IMR-90 (cell line): ENCODE measurements around the gene GALNT13. TPM values are rescaled to one million over a fixed set of nuclear protein-coding genes. Genes with fewer than 3 reads are reported as not detected.

Experiments used
- ATAC-seq: fragments of 200-7000 bp; cut with Tn5 transposase; 2 replicates; pipeline ENCODE4 v1.9.1; 2020; ENCODE audit warnings: low read depth, mild to moderate bottlenecking, moderate library complexity
- BruUV-seq: library from RNA; stranded (reverse); fragments of 400-500 nt; replicated peaks from 2 replicates; lab custom pipeline; 2021; lab: Mats Ljungman, UMichigan
- CTCF ChIA-PET: fragments of 300-600 bp; formaldehyde crosslinking; extraction: SDS; loops from one replicate; lab custom pipeline; 2021; ENCODE audit warnings: antibody characterized with exemption; lab: Yijun Ruan, JAX
- POLR2A ChIA-PET: fragments of 300-600 bp; sonication (Branson Sonifier 250); formaldehyde crosslinking; loops from one replicate; lab custom pipeline; 2022; ENCODE audit warnings: antibody characterized with exemption; ENCODE audit not compliant: unreplicated experiment; lab: Charles Lee
- DNase-seq: peaks from one replicate; pipeline ENCODE4 v3.0.0; 2013
- H2AFZ ChIP-seq: replicated peaks from 2 replicates; pipeline ENCODE3; 2013; ENCODE audit warnings: low read length, mild to moderate bottlenecking; ENCODE audit not compliant: poor library complexity
- H2AK5ac ChIP-seq: 2 replicates; pipeline ENCODE4 v1.6.1; 2013; ENCODE audit warnings: low read depth, low read length, inconsistent platforms
- H2AK9ac ChIP-seq: replicated peaks from 2 replicates; pipeline ENCODE3; 2013; ENCODE audit warnings: mild to moderate bottlenecking, low read depth, low read length, moderate library complexity; ENCODE audit not compliant: poor library complexity
- H2BK120ac ChIP-seq: 2 replicates; pipeline ENCODE4 v1.6.1; 2013; ENCODE audit warnings: low read depth, low read length, inconsistent platforms
- H2BK15ac ChIP-seq: 3 replicates; pipeline ENCODE4 v1.6.1; 2013; ENCODE audit warnings: low read depth, low read length, inconsistent platforms
- H2BK20ac ChIP-seq: 2 replicates; pipeline ENCODE4 v1.6.1; 2013; ENCODE audit warnings: low read depth, mild to moderate bottlenecking, inconsistent platforms, low read length, moderate library complexity
- H2BK5ac ChIP-seq: 2 replicates; pipeline ENCODE4 v1.6.1; 2013; ENCODE audit warnings: mild to moderate bottlenecking, low read depth, low read length, inconsistent platforms; ENCODE audit not compliant: poor library complexity, severe bottlenecking
- H3K14ac ChIP-seq: replicated peaks from 2 replicates; pipeline ENCODE4 v1.6.1; 2013; ENCODE audit warnings: low read depth, low read length, inconsistent platforms
- H3K18ac ChIP-seq: 2 replicates; pipeline ENCODE4 v1.6.1; 2013; ENCODE audit warnings: low read depth, low read length, control low read depth
- H3K23ac ChIP-seq: 2 replicates; pipeline ENCODE4 v1.6.1; 2013; ENCODE audit warnings: low read depth, low read length, inconsistent platforms
- H3K27ac ChIP-seq: 2 replicates; pipeline ENCODE4 v1.5.1; 2013; ENCODE audit warnings: mild to moderate bottlenecking, control low read depth, low read length; ENCODE audit not compliant: insufficient read depth
- H3K27me3 ChIP-seq: 2 replicates; pipeline ENCODE4 v1.6.1; 2013; ENCODE audit warnings: low read length; ENCODE audit not compliant: control insufficient read depth, insufficient read depth
- H3K36me3 ChIP-seq: 2 replicates; pipeline ENCODE4 v1.6.1; 2013; ENCODE audit warnings: low read length, mixed read lengths; ENCODE audit not compliant: control insufficient read depth, insufficient read depth
- H3K4ac ChIP-seq: 2 replicates; pipeline ENCODE4 v1.6.1; 2013; ENCODE audit warnings: low read depth, low read length, inconsistent platforms
- H3K4me1 ChIP-seq: 2 replicates; pipeline ENCODE4 v1.6.1; 2013; ENCODE audit warnings: low read length, mixed read lengths; ENCODE audit not compliant: control insufficient read depth, insufficient read depth
- H3K4me2 ChIP-seq: 2 replicates; pipeline ENCODE4 v1.6.1; 2013; ENCODE audit warnings: low read depth, mild to moderate bottlenecking, control low read depth, low read length, moderate library complexity
- H3K4me3 ChIP-seq: 2 replicates; pipeline ENCODE4 v1.5.1; 2013; ENCODE audit warnings: low read depth, mild to moderate bottlenecking, control low read depth, low read length, moderate library complexity; ENCODE audit not compliant: insufficient read depth
- H3K56ac ChIP-seq: 2 replicates; pipeline ENCODE4 v1.6.1; 2013; ENCODE audit warnings: low read length, inconsistent platforms; ENCODE audit not compliant: insufficient read depth; ENCODE audit errors: extremely low read depth
- H3K79me1 ChIP-seq, 2 experiments: 2 replicates each; pipeline ENCODE4 v1.6.1; 2013; ENCODE audit warnings: low read length in 2 of 2, inconsistent platforms in 1 of 2, low read depth in 1 of 2
- H3K9ac ChIP-seq: 2 replicates; pipeline ENCODE4 v1.6.1; 2013; ENCODE audit warnings: low read depth, low read length, control low read depth
- H3K9me1 ChIP-seq: 2 replicates; pipeline ENCODE4 v1.6.1; 2013; ENCODE audit warnings: low read length, inconsistent platforms; ENCODE audit not compliant: insufficient read depth
- H3K9me3 ChIP-seq: 2 replicates; pipeline ENCODE4 v1.6.1; 2013; ENCODE audit warnings: low read length; ENCODE audit not compliant: control insufficient read depth, insufficient read depth
- H4K20me1 ChIP-seq: 2 replicates; pipeline ENCODE4 v1.6.1; 2013; ENCODE audit warnings: low read length, inconsistent platforms; ENCODE audit not compliant: insufficient read depth
- H4K5ac ChIP-seq: 2 replicates; pipeline ENCODE4 v1.6.1; 2013; ENCODE audit warnings: mild to moderate bottlenecking, low read depth, low read length, control low read depth
- H4K8ac ChIP-seq, 2 experiments: 2 replicates each; pipeline ENCODE4 v1.6.1; 2013; ENCODE audit warnings: low read depth in 2 of 2, low read length in 2 of 2, control low read depth in 1 of 2, inconsistent platforms in 1 of 2
- H4K91ac ChIP-seq: 2 replicates; pipeline ENCODE4 v1.6.1; 2013; ENCODE audit warnings: low read depth, low read length, inconsistent platforms; ENCODE audit not compliant: insufficient read depth
- CTCF ChIP-seq: conservative IDR thresholded peaks from 2 replicates; pipeline ENCODE4 v1.5.1; 2012; ENCODE audit warnings: mild to moderate bottlenecking, low read depth, low read length, improper control_type of control experiment
- MAFK ChIP-seq: IDR thresholded peaks from 2 replicates; pipeline ENCODE4 v1.6.1; 2012; ENCODE audit warnings: low read depth, low read length, improper control_type of control experiment
- NFE2L2 ChIP-seq: fragments of 150-350 bp; IDR thresholded peaks from 2 replicates; pipeline ENCODE4 v1.6.1; 2016; ENCODE audit warnings: low read depth, mild to moderate bottlenecking, low read length
- RFX5 ChIP-seq: IDR thresholded peaks from 2 replicates; pipeline ENCODE4 v1.8.0; 2012; ENCODE audit warnings: low read depth, mild to moderate bottlenecking, low read length, moderate library complexity
- SMC3 ChIP-seq: fragments of 150-350 bp; IDR thresholded peaks from 2 replicates; pipeline ENCODE4 v1.6.1; 2016; ENCODE audit warnings: low read depth, mild to moderate bottlenecking, antibody characterized with exemption, low read length, moderate library complexity
- WGBS, 2 experiments: methylation state at CpG; one replicate each; pipeline versions ENCODE4 v1.1.5 to v1.1.7; 2013; ENCODE audit warnings: missing lambda C conversion rate in 2 of 2; ENCODE audit not compliant: insufficient read length in 1 of 2; ENCODE audit errors: extremely low coverage in 2 of 2; 5-methylcytosine and 5-hydroxymethylcytosine counted together
- dilution Hi-C: fragments of 300-500 bp; cut with HindIII; formaldehyde crosslinking; loops from one replicate; pipeline ENCODE4 v1.14.3; 2018; ENCODE audit warnings: low sequenced_read_pairs; ENCODE audit not compliant: unreplicated experiment
- in situ Hi-C: fragments of 300-500 bp; cut with MboI; formaldehyde crosslinking; loops from 3 replicates; pipeline ENCODE4 v1.14.3; 2019; ENCODE audit warnings: low sequenced_read_pairs, inconsistent platforms, mixed read lengths
- intact Hi-C: fragments of 100-400 bp; cut with micrococcal nuclease; formaldehyde crosslinking; loops from 2 replicates; pipeline ENCODE4 v1.10.0; 2022
- polyA plus RNA-seq, 3 experiments: library from polyadenylated mRNA; depleted of rRNA; stranded (reverse); fragments of >200 nt; gene quantifications; 2 replicates each; pipeline ENCODE4 v1.2.3, GENCODE V29; 2012; ENCODE audit warnings: low replicate concordance in 1 of 3
- total RNA-seq: library from RNA; depleted of rRNA; stranded (reverse); fragments of >200 nt; gene quantifications from 2 replicates; pipeline ENCODE4 v1.2.3, GENCODE V29; 2012

GALNT13 gene
- total and polyA plus RNA-seq, 2 of the 4 experiments (the other 2 are of a cell fraction) = 0.03 TPM; not detected in 1

- intact Hi-C loops = no loop called here
- Histone ChIP-seq H2BK120ac (no peak overlapping the region), H4K8ac (no peak overlapping the region), H2BK15ac (no peak overlapping the region), H4K91ac (no peak overlapping the region), H3K4me3 (no peak overlapping the region), H4K20me1 (no peaks in the 10 kb centered on the region), H2AFZ (no peak overlapping the region), H2BK5ac (no peak overlapping the region), H3K9me1 (no peaks in the 10 kb centered on the region), H2AK9ac (no peak overlapping the region), H3K79me1 (no peaks in the 10 kb centered on the region), H3K9me3 (peaks cover 10% of the 10 kb centered on the region), H3K23ac (no peak overlapping the region), H4K5ac (no peak overlapping the region), H3K27me3 (no peaks in the 10 kb centered on the region), H3K4me2 (no peak overlapping the region), H2AK5ac (no peak overlapping the region), H3K56ac (no peak overlapping the region), H3K9ac (no peak overlapping the region), H2BK20ac (no peak overlapping the region), H3K4me1 (no peaks in the 10 kb centered on the region), H3K18ac (no peak overlapping the region), H3K4ac (no peak overlapping the region), H3K27ac (no peak overlapping the region), H3K14ac (no peak overlapping the region), H3K36me3 (no peaks in the 10 kb centered on the region)
- TF ChIP-seq RFX5 (no peak), NFE2L2 (no peak), SMC3 (no peak), CTCF (no peak), MAFK (no peak)
- DNase-seq (no peak), ATAC-seq (no peak)
- CTCF ChIA-PET = no interaction called here
- no CpG with 5 or more reads among the region's 3 CpGs for WGBS, 2 experiments
- dilution Hi-C loops = no loop called here
- in situ Hi-C loops = no loop called here
- no TSS peak for BruUV-seq
- POLR2A ChIA-PET = no interaction called here
Observed at GRCh38 chr2:154489266-154489858, 617.6 kb downstream of the GALNT13 start.
